Right renal cortex interstitium (tissue), 3 donors: ENCODE data around the gene TF. TPM values are rescaled to one million over a fixed set of nuclear protein-coding genes. Genes with fewer than 3 reads are reported as not detected.

ENCODE experiments used
- DNase-seq, 3 donors: peaks; one replicate each; pipeline ENCODE4 v3.0.0-alpha.2; 2013; ENCODE audit warnings: low read depth in 3 of 3, low spot score in 2 of 3
- polyA plus RNA-seq, 3 donors: library from polyadenylated mRNA; unstranded; fragments of 120-200 nt; gene quantifications; one replicate each; pipeline ENCODE4 v1.2.1, GENCODE V29; 2013; ENCODE audit not compliant: insufficient read length in 3 of 3

TF gene
- polyA plus RNA-seq, 3 donors = 3.9 to 4.3 (median 4.3) TPM

DNA sequence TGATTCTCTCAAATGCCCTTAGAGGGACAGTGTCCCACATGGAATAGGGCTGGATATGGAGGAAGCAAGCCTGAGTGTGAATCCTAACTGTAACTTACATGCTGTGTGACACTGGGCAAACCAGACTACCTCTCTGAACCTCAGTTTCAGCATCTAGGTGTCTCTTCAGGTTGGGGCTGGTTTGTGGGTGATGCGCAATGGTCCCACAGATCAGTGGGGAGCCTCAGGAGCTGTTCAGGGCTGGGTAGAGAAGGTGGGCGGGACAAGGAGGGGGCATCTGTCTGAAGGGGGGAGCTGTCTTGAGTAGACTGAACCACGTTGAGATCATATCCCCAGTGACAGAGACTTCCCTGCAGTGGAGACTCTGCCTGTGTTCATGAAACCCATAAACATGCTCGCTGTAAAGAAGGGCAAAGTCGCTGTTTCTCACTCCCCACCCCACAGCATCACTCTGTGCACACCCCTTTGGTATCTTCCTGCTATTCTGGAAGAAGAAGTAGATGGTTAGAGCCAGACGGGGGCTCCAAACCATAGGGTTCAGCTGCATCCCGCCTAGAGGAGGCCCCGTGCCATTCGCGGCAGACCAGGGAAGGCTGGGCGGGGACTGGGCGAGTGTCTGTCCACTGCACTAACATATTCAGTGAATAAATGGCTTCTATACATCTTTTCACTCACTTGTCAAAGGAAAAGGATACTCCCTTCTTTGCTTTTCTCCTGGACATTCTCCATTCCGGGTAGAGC is 87.9 kb downstream of the TF start:
- DNase-seq = no peak

DNA sequence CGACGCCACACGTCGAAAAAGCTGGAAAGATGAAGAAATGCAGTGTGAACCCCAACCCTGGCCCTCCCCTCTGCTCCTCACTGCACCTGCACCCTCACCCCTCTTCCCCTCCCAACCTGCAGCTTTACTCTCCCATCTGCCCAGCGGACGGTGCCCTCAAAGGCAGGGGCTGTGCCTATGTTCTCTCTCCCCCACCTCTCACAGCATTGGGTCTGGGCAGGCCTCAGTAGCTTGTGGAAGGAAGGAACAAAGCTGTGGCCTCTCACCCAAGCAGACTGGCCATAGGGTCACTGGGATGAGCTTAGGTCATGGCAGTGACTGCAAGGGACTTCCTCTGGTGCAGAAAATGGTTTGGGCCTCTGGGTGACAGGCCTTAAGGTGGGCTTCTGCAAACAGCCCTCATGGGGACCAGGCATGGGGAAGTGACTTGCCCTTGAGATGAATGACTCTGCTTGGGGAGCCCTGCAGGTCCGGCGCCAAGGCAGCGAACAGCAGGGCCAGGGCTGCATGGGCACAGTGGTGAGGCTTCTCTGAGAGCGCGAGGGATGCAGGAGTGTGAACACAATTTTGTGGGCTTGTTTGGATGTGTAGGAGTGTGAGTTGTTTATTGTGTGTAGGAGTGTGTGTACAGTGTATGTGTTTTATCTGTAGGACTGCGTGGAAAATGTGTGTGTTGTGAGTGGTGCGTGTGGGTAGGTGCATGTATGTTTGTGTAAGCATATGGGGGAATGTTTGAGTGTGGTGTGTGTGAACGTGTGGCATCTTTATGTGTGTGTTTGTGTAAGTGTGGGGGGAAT is 88.6 kb downstream of the TF start:
- no peak for DNase-seq

DNA sequence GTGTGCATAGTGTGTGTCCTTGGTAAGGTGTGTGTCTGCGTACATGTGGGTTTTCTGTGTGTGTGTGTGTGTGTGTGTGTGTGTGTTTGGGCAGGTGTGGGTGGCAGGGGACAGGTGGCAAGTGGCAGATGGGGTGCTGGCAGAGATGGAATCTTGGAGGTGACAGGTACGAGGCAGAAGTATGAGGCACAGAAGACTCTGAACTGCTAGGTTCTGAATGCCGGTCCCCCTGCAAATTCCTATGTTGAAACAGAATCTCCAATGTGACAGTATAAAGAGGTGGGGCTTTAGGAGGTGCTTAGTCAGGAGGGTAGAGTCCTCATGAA is 89.2 kb downstream of the TF start:
- no peak for DNase-seq

DNA sequence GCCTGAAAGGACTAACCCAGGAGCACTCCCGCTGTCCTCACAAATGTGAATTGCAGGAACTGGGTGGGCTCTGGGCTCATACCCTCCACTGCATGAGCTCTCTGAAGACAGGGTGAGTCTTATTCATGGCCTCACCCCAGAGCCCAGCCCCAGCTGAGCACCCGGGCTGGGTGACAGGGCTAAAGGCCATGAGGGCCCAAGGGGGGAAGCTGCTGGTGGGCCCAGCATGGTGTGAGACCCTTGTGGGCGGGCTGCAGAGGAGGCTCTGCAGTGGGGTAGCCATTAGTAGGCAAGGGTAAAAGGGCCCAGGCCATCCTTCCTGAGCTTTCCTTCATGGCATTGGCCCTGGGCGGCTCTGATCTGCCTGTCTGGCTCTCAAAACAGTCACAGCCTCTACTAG is 89.8 kb downstream of the TF start:
- no peak for DNase-seq

GRCh38 chr3:133836497-133837158 is 90.4 kb downstream of the TF start:
- no peak for DNase-seq

DNA sequence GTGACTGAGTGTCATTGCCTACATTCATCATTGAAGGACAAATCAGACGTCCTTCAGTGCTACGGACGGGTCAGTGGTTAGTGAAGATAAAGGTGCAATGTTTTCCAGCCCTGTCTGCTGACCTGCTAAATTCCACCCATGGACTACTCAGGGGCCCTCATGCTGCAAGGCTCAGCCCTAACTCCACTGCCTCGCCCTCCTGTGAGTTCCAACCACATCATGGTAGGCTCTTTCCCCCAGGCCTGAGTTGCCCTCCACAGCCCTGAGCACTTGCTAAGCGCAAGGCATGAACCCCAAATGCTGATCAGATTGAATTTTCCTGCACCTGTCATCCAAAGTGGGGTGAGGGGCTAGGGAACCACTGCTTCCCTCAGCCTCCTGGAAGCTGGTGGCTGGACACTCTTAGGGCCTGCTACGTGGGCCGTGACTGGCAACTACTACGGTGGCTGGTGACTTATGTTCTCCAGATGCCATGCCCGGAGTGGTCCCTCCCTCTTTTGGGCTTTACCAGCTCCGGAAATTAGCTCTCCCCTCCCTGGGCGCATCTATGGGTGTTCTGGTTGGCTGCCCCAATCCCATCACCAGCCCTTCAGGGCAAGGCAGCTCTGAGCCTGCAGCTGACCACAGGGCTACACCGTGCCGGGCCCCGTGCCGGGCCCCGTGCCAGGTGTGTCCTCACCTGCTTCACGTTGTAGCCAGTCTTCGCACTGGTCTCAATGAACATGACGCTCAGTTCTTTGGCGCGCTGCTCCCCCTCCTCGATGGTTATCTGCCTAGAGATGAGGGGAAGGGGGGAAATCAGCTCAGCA is 91.5 kb downstream of the TF start:
- DNase-seq = no peak

DNA sequence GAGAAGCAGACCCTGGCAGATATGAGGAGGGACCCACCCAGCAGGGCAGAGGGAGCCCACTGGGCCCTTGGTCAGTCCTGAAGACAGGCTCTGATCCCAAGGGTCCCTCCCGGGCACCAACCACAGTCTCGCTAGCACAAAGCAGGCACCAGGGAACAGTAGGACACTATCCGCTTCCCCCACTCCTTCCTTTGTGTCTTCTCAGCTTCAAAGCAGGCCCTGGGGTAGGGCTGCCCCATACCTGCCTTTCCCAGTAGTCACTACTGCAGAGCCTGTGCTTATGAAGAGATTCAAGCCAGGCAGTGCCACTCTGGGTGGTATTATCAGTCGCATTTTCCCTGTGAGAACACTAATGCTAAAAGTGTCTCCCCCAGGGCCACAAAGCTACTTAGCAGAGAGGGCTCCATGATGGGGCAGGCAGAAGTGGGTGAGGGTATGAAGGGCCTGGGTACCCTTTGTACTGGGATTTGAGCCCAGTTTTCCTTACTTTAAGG is 92.2 kb downstream of the TF start:
- DNase-seq = no peak

- DNase-seq = no peak
Measured at GRCh38 chr3:133838916-133839800, 93.0 kb downstream of the TF start.

GRCh38 chr3:133840055-133840737 is 94.0 kb downstream of the TF start:
- DNase-seq = no peak

GRCh38 chr3:133840767-133841166 is 94.6 kb downstream of the TF start:
- no peak for DNase-seq

- DNase-seq = no peak
Measured at GRCh38 chr3:133841196-133841595, 95.0 kb downstream of the TF start.

DNA sequence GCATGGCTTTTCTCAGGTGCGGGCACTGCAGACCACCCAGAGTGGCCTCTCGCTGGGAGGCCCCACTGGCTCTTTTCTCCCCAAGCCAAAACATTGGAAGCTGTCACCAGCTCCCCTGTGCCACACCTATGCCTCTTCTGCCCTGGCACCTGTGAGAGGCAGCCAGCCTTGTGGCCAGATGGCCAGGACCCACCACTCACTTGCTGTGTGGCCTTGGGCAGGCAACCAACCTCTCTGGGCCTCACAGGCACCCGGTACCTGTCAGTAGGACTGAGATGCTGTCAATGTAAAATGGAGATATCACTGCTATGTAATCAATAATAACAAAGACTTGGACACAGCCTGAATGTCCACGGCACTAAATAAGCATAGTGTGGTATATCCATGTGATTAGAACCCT is 96.0 kb downstream of the TF start:
- DNase-seq = no peak

- DNase-seq = no peak
Measured at GRCh38 chr3:133843634-133844033, 97.4 kb downstream of the TF start.

GRCh38 chr3:133845127-133845526 is 98.9 kb downstream of the TF start:
- no peak for DNase-seq

Other genes with a start within 250 kb of the TF start
- gene CDV3, start 172.7 kb upstream of the TF start, polyA plus RNA-seq = 100 to 1,000 TPM; 146 to 152 (median 147) TPM
- 10 to 100 TPM; 44.2 to 50.1 (median 49.2) TPM for gene TOPBP1, start 84.5 kb upstream of the TF start, polyA plus RNA-seq
- gene SRPRB, start 59.4 kb downstream of the TF start, polyA plus RNA-seq = 10 to 100 TPM; 54.0 to 67.3 (median 60.6) TPM
- 10 to 100 TPM; 16.5 to 19.2 (median 18.9) TPM for gene RAB6B, start 149.5 kb downstream of the TF start, polyA plus RNA-seq